Smooth muscle cell (in vitro differentiated cells): ENCODE data around the gene PCBD2. TPM values are rescaled to one million over a fixed set of nuclear protein-coding genes. Genes with fewer than 3 reads are reported as not detected.

Source experiments
- DNase-seq: peaks from one replicate; lab custom pipeline; 2025; ENCODE audit not compliant: unreplicated experiment; lab: John Stamatoyannopoulos, UW
- H2AFZ ChIP-seq: fragments of 200-600 bp; sonication (generic); 2 replicates; pipeline ENCODE4 v1.6.0; 2016; ENCODE audit warnings: antibody characterized with exemption, low read depth, mild to moderate bottlenecking
- H3F3A ChIP-seq: fragments of 200-600 bp; sonication (generic); 2 replicates; pipeline ENCODE4 v1.6.0; 2017; ENCODE audit warnings: antibody characterized with exemption, low read depth
- H3K27ac ChIP-seq: fragments of 200-600 bp; sonication (generic); 2 replicates; pipeline ENCODE4 v1.5.1; 2016; ENCODE audit warnings: low read depth, mild to moderate bottlenecking
- H3K27me3 ChIP-seq: fragments of 200-600 bp; sonication (generic); 2 replicates; pipeline ENCODE4 v1.6.1; 2016; ENCODE audit warnings: low read depth, mild to moderate bottlenecking
- H3K36me3 ChIP-seq: fragments of 200-600 bp; sonication (generic); 2 replicates; pipeline ENCODE4 v1.5.1; 2016; ENCODE audit warnings: low read depth
- H3K4me1 ChIP-seq: fragments of 200-600 bp; sonication (generic); 2 replicates; pipeline ENCODE4 v1.5.1; 2016; ENCODE audit warnings: low read depth
- H3K4me2 ChIP-seq: fragments of 200-600 bp; sonication (generic); 2 replicates; pipeline ENCODE4 v1.6.0; 2016; ENCODE audit warnings: mild to moderate bottlenecking
- H3K4me3 ChIP-seq: fragments of 200-600 bp; sonication (generic); 2 replicates; pipeline ENCODE4 v1.5.1; 2016; ENCODE audit warnings: mild to moderate bottlenecking
- H3K79me2 ChIP-seq: fragments of 200-600 bp; sonication (generic); 2 replicates; pipeline ENCODE4 v1.6.0; 2016; ENCODE audit warnings: low read depth, mild to moderate bottlenecking
- H3K9ac ChIP-seq: fragments of 200-600 bp; sonication (generic); 2 replicates; pipeline ENCODE4 v1.6.0; 2016; ENCODE audit warnings: low read depth
- H3K9me3 ChIP-seq: fragments of 200-600 bp; sonication (generic); replicated peaks from 2 replicates; pipeline ENCODE4 v1.5.1; 2016; ENCODE audit warnings: low read depth
- H4K20me1 ChIP-seq: fragments of 200-600 bp; sonication (generic); 2 replicates; pipeline ENCODE4 v1.6.0; 2016; ENCODE audit warnings: low read depth
- CTCF ChIP-seq: fragments of 200-600 bp; sonication (generic); IDR thresholded peaks from 2 replicates; pipeline ENCODE4 v1.5.1; 2017; ENCODE audit warnings: borderline replicate concordance, mild to moderate bottlenecking, antibody characterized with exemption; ENCODE audit not compliant: insufficient read depth, poor library complexity, severe bottlenecking
- WGBS: methylation state at CpG from one replicate; pipeline ENCODE4 v1.1.7; 2016; ENCODE audit warnings: low lambda C conversion rate; 5-methylcytosine and 5-hydroxymethylcytosine counted together
- polyA plus RNA-seq: library from polyadenylated mRNA; unstranded; fragments of >200 nt; fragmentation: Nextera tagmentation; extraction: Ambion mirVana; gene quantifications from 2 replicates; pipeline ENCODE4 v1.2.1, GENCODE V29; 2016
- total RNA-seq: library from RNA; depleted of rRNA; stranded (reverse); fragments of >200 nt; gene quantifications from 2 replicates; pipeline ENCODE4 v1.2.3, GENCODE V29; 2014

PCBD2 gene
- total and polyA plus RNA-seq, 2 experiments from 2014 or later, result 2.4 to 3.3 TPM

DNA sequence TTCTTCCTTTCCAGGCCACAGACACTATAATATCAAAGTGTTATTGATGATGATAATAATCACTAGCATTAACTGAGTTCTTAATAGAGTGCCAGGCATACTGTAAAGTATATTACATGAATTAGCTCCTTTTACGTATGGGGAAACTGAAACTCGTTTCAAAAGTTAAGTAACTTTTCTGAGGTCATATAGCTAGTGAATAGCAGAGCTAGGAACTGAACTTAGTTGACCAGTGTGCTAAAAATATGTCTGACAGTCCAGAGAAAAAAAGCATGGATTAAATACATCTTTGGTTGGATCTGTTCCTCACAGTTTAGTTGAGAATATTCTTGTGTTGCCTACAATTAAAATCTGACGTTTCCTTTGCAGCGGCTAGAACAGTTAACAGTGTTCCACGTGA is 44.4 kb downstream of the PCBD2 start:
- Histone ChIP-seq H3K4me2 (no peak overlapping the region), H3F3A (no peaks in the 10 kb centered on the region), H4K20me1 (no peaks in the 10 kb centered on the region), H3K4me1 (no peaks in the 10 kb centered on the region), H3K9me3 (peaks cover 5% of the 10 kb centered on the region), H3K9ac (no peak overlapping the region), H3K4me3 (no peak overlapping the region), H3K27ac (no peak overlapping the region), H2AFZ (no peak overlapping the region), H3K36me3 (peaks cover 1% of the 10 kb centered on the region), H3K79me2 (no peaks in the 10 kb centered on the region), H3K27me3 (no peaks in the 10 kb centered on the region)
- no peak for DNase-seq
- TF ChIP-seq CTCF, result no peak
- WGBS, result 87% methylated on average over 5 of the region's 5 CpGs

- peaks cover 11% of the 10 kb centered on the region for H3K9me3 ChIP-seq
- no peaks in the 10 kb centered on the region for H3F3A ChIP-seq
- H3K4me2 ChIP-seq, result no peak overlapping the region
- H3K4me1 ChIP-seq, result peaks cover 6% of the 10 kb centered on the region
- H4K20me1 ChIP-seq, result no peaks in the 10 kb centered on the region
- no peak for DNase-seq
- H3K36me3 ChIP-seq, result peaks cover 4% of the 10 kb centered on the region
- 66% methylated on average over 4 of the region's 4 CpGs for WGBS
- no peak overlapping the region for H3K9ac ChIP-seq
- H3K4me3 ChIP-seq, result no peak overlapping the region
- no peaks in the 10 kb centered on the region for H3K27me3 ChIP-seq
- no peak overlapping the region for H2AFZ ChIP-seq
- no peak overlapping the region for H3K27ac ChIP-seq
- no peak for TF ChIP-seq CTCF
- no peaks in the 10 kb centered on the region for H3K79me2 ChIP-seq
These were observed 53.1 kb downstream of the PCBD2 start for GRCh38 chr5:134957920-134958608.

- H3K4me1 ChIP-seq, result peaks cover 6% of the 10 kb centered on the region
- no peaks in the 10 kb centered on the region for H3K79me2 ChIP-seq
- no peak overlapping the region for H3K4me3 ChIP-seq
- H4K20me1 ChIP-seq, result no peaks in the 10 kb centered on the region
- H3K9ac ChIP-seq, result no peak overlapping the region
- H3K4me2 ChIP-seq, result no peak overlapping the region
- H3K36me3 ChIP-seq, result peaks cover 4% of the 10 kb centered on the region
- no peak overlapping the region for H2AFZ ChIP-seq
- H3K9me3 ChIP-seq, result peaks cover 11% of the 10 kb centered on the region
- H3K27me3 ChIP-seq, result no peaks in the 10 kb centered on the region
- no peaks in the 10 kb centered on the region for H3F3A ChIP-seq
- H3K27ac ChIP-seq, result no peak overlapping the region
- no peak for DNase-seq
- WGBS, result 19% methylated on average over 3 of the region's 3 CpGs
- TF ChIP-seq CTCF, result no peak
These were observed 53.8 kb downstream of the PCBD2 start for GRCh38 chr5:134958755-134959154.

GRCh38 chr5:134963098-134963497 is 58.2 kb downstream of the PCBD2 start:
- H3K9ac ChIP-seq, result no peak overlapping the region
- no peaks in the 10 kb centered on the region for H3K9me3 ChIP-seq

More at GRCh38 chr5:134963098-134963497, 58.2 kb downstream of the PCBD2 start:
- H3K79me2 ChIP-seq, result no peaks in the 10 kb centered on the region
- H4K20me1 ChIP-seq, result no peaks in the 10 kb centered on the region
- no peaks in the 10 kb centered on the region for H3F3A ChIP-seq
- H3K4me1 ChIP-seq, result peaks cover 6% of the 10 kb centered on the region
- H3K27ac ChIP-seq, result no peak overlapping the region
- H3K4me2 ChIP-seq, result no peak overlapping the region
- no peak for DNase-seq
- H2AFZ ChIP-seq, result no peak overlapping the region
- H3K4me3 ChIP-seq, result no peak overlapping the region
- no peaks in the 10 kb centered on the region for H3K36me3 ChIP-seq
- H3K27me3 ChIP-seq, result no peaks in the 10 kb centered on the region
- TF ChIP-seq CTCF, result no peak
